Memory B cell (primary cell): ENCODE results near the gene KCNN3.

Source experiments
- ATAC-seq: fragments of 150-1000 bp; cut with Tn5 transposase; 2 replicates; pipeline ENCODE4 v1.10.0; 2021; ENCODE audit warnings: low read depth, mild to moderate bottlenecking, moderate library complexity
- DNase-seq, 2 donors: peaks; one replicate each; pipeline ENCODE4 v3.0.0; 2022; ENCODE audit warnings: low spot score in 2 of 2
- H3K27ac Mint-ChIP-seq: one replicate; pipeline ENCODE4 v1.8.0; 2022; ENCODE audit warnings: mild to moderate bottlenecking, moderate library complexity, mixed read lengths
- H3K27me3 Mint-ChIP-seq: one replicate; pipeline ENCODE4 v1.8.0; 2022; ENCODE audit warnings: mixed read lengths
- H3K36me3 Mint-ChIP-seq: one replicate; pipeline ENCODE4 v1.8.0; 2022; ENCODE audit warnings: mild to moderate bottlenecking, mixed read lengths
- H3K4me1 Mint-ChIP-seq: one replicate; pipeline ENCODE4 v1.8.0; 2022; ENCODE audit warnings: mixed read lengths
- H3K4me3 Mint-ChIP-seq: one replicate; pipeline ENCODE4 v1.8.0; 2022; ENCODE audit warnings: mild to moderate bottlenecking, moderate library complexity, mixed read lengths
- H3K9me3 Mint-ChIP-seq: one replicate; pipeline ENCODE4 v1.8.0; 2022; ENCODE audit warnings: mixed read lengths

The KCNN3 gene

GRCh38 chr1:154784416-154784815 lies 85.7 kb downstream of the KCNN3 start:
- H3K4me3 Mint-ChIP-seq: no peak overlapping the region

GRCh38 chr1:154783976-154784375 lies 86.1 kb downstream of the KCNN3 start:
- Mint-ChIP-seq H3K36me3 (no peaks in the 10 kb centered on the region), H3K4me3 (no peak overlapping the region), H3K27me3 (peaks cover 5% of the 10 kb centered on the region), H3K4me1 (peaks cover 3% of the 10 kb centered on the region), H3K27ac (no peak overlapping the region), H3K9me3 (no peaks in the 10 kb centered on the region)
- DNase-seq (no peak), ATAC-seq (no peak)

More at GRCh38 chr1:154784416-154784815, 85.7 kb downstream of the KCNN3 start:
- Mint-ChIP-seq H3K27ac (no peak overlapping the region), H3K4me1 (peaks cover 3% of the 10 kb centered on the region), H3K27me3 (peaks cover 9% of the 10 kb centered on the region), H3K9me3 (no peaks in the 10 kb centered on the region), H3K36me3 (no peaks in the 10 kb centered on the region)
- DNase-seq: no peak
- no peak for ATAC-seq

GRCh38 chr1:154780541-154780940 lies 89.5 kb downstream of the KCNN3 start:
- H3K9me3 Mint-ChIP-seq: no peaks in the 10 kb centered on the region
- DNase-seq (no peak), ATAC-seq (no peak)
- peaks cover 3% of the 10 kb centered on the region for H3K4me1 Mint-ChIP-seq
- no peak overlapping the region for H3K4me3 Mint-ChIP-seq
- peaks cover 2% of the 10 kb centered on the region for H3K36me3 Mint-ChIP-seq
- peaks cover 10% of the 10 kb centered on the region for H3K27me3 Mint-ChIP-seq
- no peak overlapping the region for H3K27ac Mint-ChIP-seq

- Mint-ChIP-seq H3K36me3 (peaks cover 2% of the 10 kb centered on the region), H3K4me1 (no peaks in the 10 kb centered on the region), H3K9me3 (no peaks in the 10 kb centered on the region), H3K27ac (no peak overlapping the region), H3K27me3 (peaks cover 10% of the 10 kb centered on the region), H3K4me3 (no peak overlapping the region)
- ATAC-seq (no peak), DNase-seq (no peak)
Observed at GRCh38 chr1:154779551-154780189, 90.4 kb downstream of the KCNN3 start.

GRCh38 chr1:154778944-154779343 lies 91.1 kb downstream of the KCNN3 start:
- Mint-ChIP-seq H3K9me3 (no peaks in the 10 kb centered on the region), H3K4me3 (no peak overlapping the region), H3K27me3 (peaks cover 7% of the 10 kb centered on the region), H3K27ac (no peak overlapping the region), H3K36me3 (peaks cover 2% of the 10 kb centered on the region), H3K4me1 (no peaks in the 10 kb centered on the region)
- DNase-seq (no peak), ATAC-seq (no peak)

GRCh38 chr1:154778275-154778674 lies 91.8 kb downstream of the KCNN3 start:
- Mint-ChIP-seq H3K27ac (no peak overlapping the region), H3K4me1 (no peaks in the 10 kb centered on the region), H3K4me3 (no peak overlapping the region), H3K27me3 (peaks cover 5% of the 10 kb centered on the region), H3K9me3 (no peaks in the 10 kb centered on the region), H3K36me3 (peaks cover 2% of the 10 kb centered on the region)
- ATAC-seq: no peak
- DNase-seq: no peak

- DNase-seq (no peak), ATAC-seq (no peak)
- no peaks in the 10 kb centered on the region for H3K9me3 Mint-ChIP-seq
- peaks cover 5% of the 10 kb centered on the region for H3K27me3 Mint-ChIP-seq
- no peaks in the 10 kb centered on the region for H3K4me1 Mint-ChIP-seq
- H3K36me3 Mint-ChIP-seq: peaks cover 2% of the 10 kb centered on the region
- no peak overlapping the region for H3K4me3 Mint-ChIP-seq
- H3K27ac Mint-ChIP-seq: no peak overlapping the region
Observed at GRCh38 chr1:154777781-154778180, 92.3 kb downstream of the KCNN3 start.

GRCh38 chr1:154777154-154777553 lies 92.9 kb downstream of the KCNN3 start:
- Mint-ChIP-seq H3K27ac (no peak overlapping the region), H3K27me3 (peaks cover 5% of the 10 kb centered on the region), H3K4me1 (no peaks in the 10 kb centered on the region), H3K36me3 (peaks cover 2% of the 10 kb centered on the region), H3K9me3 (no peaks in the 10 kb centered on the region), H3K4me3 (no peak overlapping the region)
- DNase-seq (no peak), ATAC-seq (no peak)

- no peaks in the 10 kb centered on the region for H3K4me1 Mint-ChIP-seq
- ATAC-seq: no peak
- no peaks in the 10 kb centered on the region for H3K9me3 Mint-ChIP-seq
- no peak overlapping the region for H3K4me3 Mint-ChIP-seq
- H3K27ac Mint-ChIP-seq: no peak overlapping the region
- peaks cover 5% of the 10 kb centered on the region for H3K27me3 Mint-ChIP-seq
- DNase-seq: no peak
- H3K36me3 Mint-ChIP-seq: peaks cover 2% of the 10 kb centered on the region
Observed at GRCh38 chr1:154775621-154776605, 94.2 kb downstream of the KCNN3 start.

- no peak for DNase-seq
- peaks cover 5% of the 10 kb centered on the region for H3K27me3 Mint-ChIP-seq
- H3K27ac Mint-ChIP-seq: no peak overlapping the region
- ATAC-seq: no peak
- peaks cover 2% of the 10 kb centered on the region for H3K36me3 Mint-ChIP-seq
- peaks cover 6% of the 10 kb centered on the region for H3K4me1 Mint-ChIP-seq
- H3K9me3 Mint-ChIP-seq: no peaks in the 10 kb centered on the region
- no peak overlapping the region for H3K4me3 Mint-ChIP-seq
Observed at GRCh38 chr1:154774175-154774855, 95.8 kb downstream of the KCNN3 start.

- Mint-ChIP-seq H3K4me3 (no peak overlapping the region), H3K9me3 (no peaks in the 10 kb centered on the region), H3K4me1 (peaks cover 10% of the 10 kb centered on the region)
Observed at GRCh38 chr1:154773551-154773950, 96.5 kb downstream of the KCNN3 start.

GRCh38 chr1:154772606-154773506 lies 97.2 kb downstream of the KCNN3 start:
- DNase-seq (no peak), ATAC-seq (no peak)
- no peak overlapping the region for H3K27ac Mint-ChIP-seq
- H3K27me3 Mint-ChIP-seq: peaks cover 2% of the 10 kb centered on the region
- no peaks in the 10 kb centered on the region for H3K9me3 Mint-ChIP-seq
- H3K4me3 Mint-ChIP-seq: no peak overlapping the region
- no peaks in the 10 kb centered on the region for H3K36me3 Mint-ChIP-seq
- H3K4me1 Mint-ChIP-seq: peaks cover 10% of the 10 kb centered on the region

More at GRCh38 chr1:154773551-154773950, 96.5 kb downstream of the KCNN3 start:
- H3K36me3 Mint-ChIP-seq: no peaks in the 10 kb centered on the region
- ATAC-seq (no peak), DNase-seq (no peak)
- H3K27ac Mint-ChIP-seq: no peak overlapping the region
- peaks cover 2% of the 10 kb centered on the region for H3K27me3 Mint-ChIP-seq

- H3K4me1 Mint-ChIP-seq: peaks cover 10% of the 10 kb centered on the region
- H3K27me3 Mint-ChIP-seq: peaks cover 2% of the 10 kb centered on the region
- no peaks in the 10 kb centered on the region for H3K36me3 Mint-ChIP-seq
- H3K9me3 Mint-ChIP-seq: no peaks in the 10 kb centered on the region
- no peak overlapping the region for H3K4me3 Mint-ChIP-seq
- ATAC-seq (no peak), DNase-seq (no peak)
- no peak overlapping the region for H3K27ac Mint-ChIP-seq
Observed at GRCh38 chr1:154772056-154772455, 98.0 kb downstream of the KCNN3 start.
